ENCODE measurements around the gene NF2. TPM values are rescaled to one million over a fixed set of nuclear protein-coding genes. Genes with fewer than 3 reads are reported as not detected.

The NF2 gene
- total RNA-seq, 6 experiments from 2014 or later, result 9.6 to 24.8 (median 14.0) TPM

DNA sequence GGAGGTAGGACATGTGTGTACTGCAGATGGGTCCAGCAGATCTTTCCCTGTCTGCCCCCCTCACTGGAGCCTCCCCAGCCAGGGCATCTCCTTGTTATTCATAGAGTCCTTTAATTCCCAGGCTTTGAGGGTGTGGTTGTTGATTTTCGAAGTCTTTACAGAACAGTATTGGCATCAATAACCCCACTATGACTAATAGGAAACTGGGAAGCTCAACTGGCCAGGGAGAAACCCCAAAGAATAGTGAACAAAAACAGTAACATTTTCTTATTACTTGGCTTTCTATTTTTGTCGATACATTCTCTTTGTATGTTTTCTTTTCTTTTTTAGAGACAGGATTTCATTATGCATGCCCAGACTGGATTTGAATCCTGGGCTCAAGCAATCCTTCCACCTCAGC is 57.9 kb downstream of the NF2 start:
- Histone ChIP-seq H3K4me3 (no peak overlapping the region), H3K9me3 (no peaks in the 10 kb centered on the region), H3K27me3 (no peaks in the 10 kb centered on the region), H3K4me1 (no peaks in the 10 kb centered on the region), H3K36me3 (peaks cover 0 to 27% (median 6%) of the 10 kb centered on the region in 4 donors), H3K27ac (no peak overlapping the region)
- ATAC-seq, result no peak
- 83% methylated on average over 2 of the region's 2 CpGs for WGBS (ENCODE audit: insufficient coverage, low coverage, low lambda C conversion rate, missing lambda C conversion rate)
- no peak for DNase-seq
- TF ChIP-seq, protein P1, sequence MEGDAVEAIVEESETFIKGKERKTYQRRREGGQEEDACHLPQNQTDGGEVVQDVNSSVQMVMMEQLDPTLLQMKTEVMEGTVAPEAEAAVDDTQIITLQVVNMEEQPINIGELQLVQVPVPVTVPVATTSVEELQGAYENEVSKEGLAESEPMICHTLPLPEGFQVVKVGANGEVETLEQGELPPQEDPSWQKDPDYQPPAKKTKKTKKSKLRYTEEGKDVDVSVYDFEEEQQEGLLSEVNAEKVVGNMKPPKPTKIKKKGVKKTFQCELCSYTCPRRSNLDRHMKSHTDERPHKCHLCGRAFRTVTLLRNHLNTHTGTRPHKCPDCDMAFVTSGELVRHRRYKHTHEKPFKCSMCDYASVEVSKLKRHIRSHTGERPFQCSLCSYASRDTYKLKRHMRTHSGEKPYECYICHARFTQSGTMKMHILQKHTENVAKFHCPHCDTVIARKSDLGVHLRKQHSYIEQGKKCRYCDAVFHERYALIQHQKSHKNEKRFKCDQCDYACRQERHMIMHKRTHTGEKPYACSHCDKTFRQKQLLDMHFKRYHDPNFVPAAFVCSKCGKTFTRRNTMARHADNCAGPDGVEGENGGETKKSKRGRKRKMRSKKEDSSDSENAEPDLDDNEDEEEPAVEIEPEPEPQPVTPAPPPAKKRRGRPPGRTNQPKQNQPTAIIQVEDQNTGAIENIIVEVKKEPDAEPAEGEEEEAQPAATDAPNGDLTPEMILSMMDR (IDR thresholded peaks at IDR 0.05), result no peak
- intact Hi-C loops (cut with DNase I), result no loop called here

DNA sequence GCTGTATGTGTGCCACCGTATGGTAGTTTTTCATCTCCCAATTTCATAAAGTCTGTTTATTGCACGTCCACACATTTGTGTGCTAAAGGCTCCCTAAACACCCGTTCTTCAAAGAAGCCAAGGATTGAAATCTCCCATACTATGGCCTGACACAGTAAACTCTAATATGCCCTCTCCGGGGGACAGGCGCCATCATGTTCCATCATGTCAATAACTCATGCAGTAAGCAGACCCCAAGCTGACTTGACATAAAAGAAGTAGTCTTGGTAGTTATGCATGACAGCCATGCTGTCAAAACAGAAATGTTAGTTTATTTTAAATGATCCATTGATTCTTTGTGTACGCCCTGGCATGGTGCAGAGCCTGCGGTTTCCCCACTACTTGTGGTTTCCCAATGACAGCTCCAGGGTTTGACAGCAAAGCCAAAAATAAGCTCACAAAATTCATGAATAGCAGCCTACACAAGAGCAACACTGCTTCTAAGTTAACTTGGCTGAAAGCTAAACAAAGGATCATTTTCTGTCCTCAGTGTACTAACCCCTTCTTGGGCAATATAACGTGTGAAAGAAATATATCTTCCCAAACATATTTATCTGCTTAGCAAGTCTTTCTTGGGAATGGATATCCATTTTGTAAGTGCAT is 59.9 kb downstream of the NF2 start:
- Histone ChIP-seq H3K36me3 (peaks cover 0 to 35% (median 10%) of the 10 kb centered on the region in 4 donors), H3K27ac (no peak overlapping the region)

DNA sequence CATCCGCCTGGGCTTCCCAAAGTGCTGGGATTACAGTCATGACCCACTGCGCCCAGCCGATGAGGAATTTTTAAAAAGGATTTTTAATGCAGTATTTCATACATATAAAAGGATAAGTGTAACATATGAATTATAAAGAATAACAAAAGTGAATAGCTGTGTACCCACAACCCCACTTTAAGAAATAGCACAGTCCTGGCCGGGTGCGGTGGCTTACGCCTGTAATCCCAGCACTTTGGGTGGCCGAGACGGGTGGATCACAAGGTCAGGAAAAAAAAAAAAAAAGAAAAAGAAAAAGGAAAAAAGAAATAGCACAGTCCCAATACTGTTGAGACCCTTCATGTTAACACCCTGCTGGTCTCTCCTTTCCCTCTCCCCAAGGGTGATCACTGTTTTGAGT is 62.1 kb downstream of the NF2 start:
- Histone ChIP-seq H3K4me3 (no peak overlapping the region), H3K27ac (no peak overlapping the region), H3K9me3 (no peaks in the 10 kb centered on the region), H3K36me3 (peaks cover 0 to 43% (median 15%) of the 10 kb centered on the region in 4 donors), H3K27me3 (no peaks in the 10 kb centered on the region), H3K4me1 (no peaks in the 10 kb centered on the region)
- 82% methylated on average over 6 of the region's 8 CpGs for WGBS (ENCODE audit: insufficient coverage, low coverage, low lambda C conversion rate, missing lambda C conversion rate)
- no peak for TF ChIP-seq POLR2A (IDR thresholded peaks at IDR 0.05)
- TF ChIP-seq, protein P1 (IDR thresholded peaks at IDR 0.05), result no peak
- ATAC-seq (no peak), DNase-seq (no peak)
- intact Hi-C loops (cut with DNase I), result no loop called here

More for the DNA sequence above, 59.9 kb downstream of the NF2 start:
- Histone ChIP-seq H3K9me3 (no peaks in the 10 kb centered on the region), H3K4me3 (no peak overlapping the region), H3K4me1 (no peaks in the 10 kb centered on the region), H3K27me3 (no peaks in the 10 kb centered on the region)
- ATAC-seq (no peak), DNase-seq (no peak)
- 92% methylated on average over 8 of the region's 8 CpGs for WGBS (ENCODE audit: insufficient coverage, low coverage, low lambda C conversion rate, missing lambda C conversion rate)
- intact Hi-C loops (cut with DNase I), result no loop called here
- TF ChIP-seq POLR2A (IDR thresholded peaks at IDR 0.05), result no peak
- TF ChIP-seq, protein P1 (IDR thresholded peaks at IDR 0.05), result no peak

DNA sequence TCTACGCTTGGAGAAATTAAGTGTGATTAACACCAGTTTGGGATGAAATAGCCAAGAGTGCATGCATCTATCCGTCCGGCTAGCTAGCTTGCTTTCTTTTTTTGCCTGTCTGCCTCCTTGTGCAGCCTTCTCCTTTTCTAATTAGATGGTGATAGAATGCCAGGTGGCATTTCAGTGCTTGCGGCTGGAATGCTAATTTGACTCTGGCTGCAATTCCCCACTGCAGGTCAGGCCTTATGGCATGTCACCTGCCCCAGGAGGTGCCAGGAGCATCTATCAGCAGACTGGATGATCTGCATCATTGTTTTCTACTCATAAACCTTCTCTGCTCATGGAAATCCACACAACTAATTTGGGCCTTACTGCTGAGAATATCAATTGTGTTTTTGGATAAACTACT is 65.2 kb downstream of the NF2 start:
- no peaks in the 10 kb centered on the region for H3K27me3 ChIP-seq
- 93% methylated on average over 4 of the region's 4 CpGs for WGBS (ENCODE audit: insufficient coverage, low coverage, low lambda C conversion rate, missing lambda C conversion rate)
- no peaks in the 10 kb centered on the region for H3K4me1 ChIP-seq
- DNase-seq (no peak), ATAC-seq (no peak)
- H3K36me3 ChIP-seq, result peaks cover 0 to 43% (median 14%) of the 10 kb centered on the region in 4 donors
- no peak overlapping the region for H3K27ac ChIP-seq
- no peaks in the 10 kb centered on the region for H3K9me3 ChIP-seq
- no peak overlapping the region for H3K4me3 ChIP-seq
- intact Hi-C loops (cut with DNase I), result no loop called here
- TF ChIP-seq, protein P1 (IDR thresholded peaks at IDR 0.05), result no peak
- TF ChIP-seq POLR2A (IDR thresholded peaks at IDR 0.05), result no peak

Measured in right lobe of liver (tissue), 6 donors.